ENCODE results near the gene CEP104.
A peak's percentile ranks its signal among the peaks of the same experiment; 100 is the strongest.

The CEP104 gene

GRCh38 chr1:3856923-3857790, at the start of gene CEP104, which contains the start of gene DFFB:
Gene CEP104, minus strand, starts transcription at chr1:3857211. Its CDS starts 4,804 bp downstream, at chr1:3852407.
Gene DFFB, plus strand, starts transcription at chr1:3857476. Its CDS starts 128 bp downstream, at chr1:3857604.
- DNase-seq (ENCODE audit: low spot score) = peak; percentile 100

GRCh38 chr1:3906672-3907020, 49.6 kb upstream of the CEP104 start:
- DNase-seq (ENCODE audit: low spot score) = no peak

- DNase-seq (ENCODE audit: low spot score) = no peak
These were observed 49.1 kb upstream of the CEP104 start for GRCh38 chr1:3905953-3906671.

- no peak for DNase-seq (ENCODE audit: low spot score)
These were observed 48.4 kb upstream of the CEP104 start for GRCh38 chr1:3905266-3905952.

GRCh38 chr1:3904843-3905185, 47.8 kb upstream of the CEP104 start:
- no peak for DNase-seq (ENCODE audit: low spot score)

GRCh38 chr1:3904006-3904842, 47.2 kb upstream of the CEP104 start:
- DNase-seq (ENCODE audit: low spot score) = no peak

GRCh38 chr1:3903141-3904005, 46.4 kb upstream of the CEP104 start:
- DNase-seq (ENCODE audit: low spot score) = no peak

GRCh38 chr1:3902571-3903091, 45.6 kb upstream of the CEP104 start:
- peak; percentile 46 for DNase-seq (ENCODE audit: low spot score)

- no peak for DNase-seq (ENCODE audit: low spot score)
These were observed 45.1 kb upstream of the CEP104 start for GRCh38 chr1:3902111-3902511.

GRCh38 chr1:3900969-3901529, 44.0 kb upstream of the CEP104 start:
- DNase-seq (ENCODE audit: low spot score) = peak; percentile 97

GRCh38 chr1:3900150-3900968, 43.3 kb upstream of the CEP104 start, which contains the start of gene C1orf174:
Gene C1orf174, minus strand, starts transcription at chr1:3900272. Its CDS starts 86 bp downstream, at chr1:3900186.
- DNase-seq (ENCODE audit: low spot score) = peak; percentile 100

- peak; percentile 72 for DNase-seq (ENCODE audit: low spot score)
These were observed 42.7 kb upstream of the CEP104 start for GRCh38 chr1:3899754-3900149.

- no peak for DNase-seq (ENCODE audit: low spot score)
These were observed 42.2 kb upstream of the CEP104 start for GRCh38 chr1:3898994-3899753.

GRCh38 chr1:3898475-3898735, 41.4 kb upstream of the CEP104 start:
- DNase-seq (ENCODE audit: low spot score) = no peak

GRCh38 chr1:3896396-3897000, 39.5 kb upstream of the CEP104 start:
- DNase-seq (ENCODE audit: low spot score) = no peak

- no peak for DNase-seq (ENCODE audit: low spot score)
These were observed 38.9 kb upstream of the CEP104 start for GRCh38 chr1:3895951-3896325.

- no peak for DNase-seq (ENCODE audit: low spot score)
These were observed 38.4 kb upstream of the CEP104 start for GRCh38 chr1:3895279-3895950.
